ENCODE measurements around the gene POP5.

DNA sequence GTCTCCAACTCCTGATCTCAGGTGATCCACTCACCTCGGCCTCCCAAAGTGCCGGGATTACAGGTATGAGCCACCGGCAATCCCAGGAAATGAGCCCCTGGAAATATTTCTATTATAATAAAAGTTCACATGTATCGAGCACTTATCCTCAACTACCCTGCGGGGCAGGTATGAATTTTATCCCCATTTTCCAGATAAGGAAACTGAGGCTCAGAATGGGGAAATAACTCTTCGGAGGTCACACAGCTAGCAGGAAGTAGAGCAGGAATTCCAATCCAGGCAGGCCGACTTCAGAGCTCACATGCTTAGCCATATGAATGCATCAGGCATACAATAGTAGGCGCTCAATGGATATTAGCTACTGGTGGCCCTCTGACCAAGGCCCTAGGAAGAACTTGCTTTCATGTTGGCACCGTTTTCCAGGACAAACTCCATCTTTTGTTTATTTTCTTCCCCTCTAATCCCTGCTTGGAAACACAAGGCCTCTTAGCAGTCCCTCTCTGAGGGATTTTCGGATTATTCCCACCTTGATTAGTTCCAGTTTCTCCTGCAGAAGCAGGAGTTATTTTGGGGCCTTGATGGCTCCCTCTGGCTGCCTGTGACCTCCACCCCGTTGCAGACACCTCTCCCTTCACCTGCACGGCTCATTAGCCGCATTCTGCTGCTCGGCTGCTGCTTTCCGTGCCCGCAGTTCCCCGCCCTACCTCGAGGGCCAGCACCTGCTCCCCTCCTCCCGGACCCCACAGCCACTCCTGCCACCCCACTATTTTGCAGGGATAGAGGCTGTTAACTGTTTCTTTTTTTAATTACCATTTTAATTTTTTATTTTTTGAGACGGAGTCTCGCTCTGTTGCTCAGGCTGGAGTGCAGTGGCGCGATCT, 18.7 kb upstream of the POP5 start:
- TF ChIP-seq ISL1 (CRISPR knock-in tag; IDR thresholded peaks at IDR 0.05) (no peak), ARNTL (CRISPR knock-in tag; IDR thresholded peaks at IDR 0.05; ENCODE audit: borderline replicate concordance, low read depth) (no peak), BACH2 (CRISPR knock-in tag; IDR thresholded peaks at IDR 0.05; ENCODE audit: borderline replicate concordance) (no peak), TOX (CRISPR knock-in tag; IDR thresholded peaks at IDR 0.05; ENCODE audit: borderline replicate concordance) (no peak), ZFP3 (CRISPR knock-in tag; IDR thresholded peaks at IDR 0.05) (no peak), ZNF70 (CRISPR knock-in tag; IDR thresholded peaks at IDR 0.05) (no peak), SNAI2 (CRISPR knock-in tag; IDR thresholded peaks at IDR 0.05) (no peak), ZFP30 (CRISPR knock-in tag; IDR thresholded peaks at IDR 0.05) (no peak), RARB (CRISPR knock-in tag; IDR thresholded peaks at IDR 0.05) (no peak), ZNF565 (CRISPR knock-in tag; conservative IDR thresholded peaks at IDR 0.05; ENCODE audit: low read depth) (no peak)
- TF ChIP-seq, protein P1, sequence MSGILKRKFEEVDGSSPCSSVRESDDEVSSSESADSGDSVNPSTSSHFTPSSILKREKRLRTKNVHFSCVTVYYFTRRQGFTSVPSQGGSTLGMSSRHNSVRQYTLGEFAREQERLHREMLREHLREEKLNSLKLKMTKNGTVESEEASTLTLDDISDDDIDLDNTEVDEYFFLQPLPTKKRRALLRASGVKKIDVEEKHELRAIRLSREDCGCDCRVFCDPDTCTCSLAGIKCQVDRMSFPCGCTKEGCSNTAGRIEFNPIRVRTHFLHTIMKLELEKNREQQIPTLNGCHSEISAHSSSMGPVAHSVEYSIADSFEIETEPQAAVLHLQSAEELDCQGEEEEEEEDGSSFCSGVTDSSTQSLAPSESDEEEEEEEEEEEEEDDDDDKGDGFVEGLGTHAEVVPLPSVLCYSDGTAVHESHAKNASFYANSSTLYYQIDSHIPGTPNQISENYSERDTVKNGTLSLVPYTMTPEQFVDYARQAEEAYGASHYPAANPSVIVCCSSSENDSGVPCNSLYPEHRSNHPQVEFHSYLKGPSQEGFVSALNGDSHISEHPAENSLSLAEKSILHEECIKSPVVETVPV (CRISPR knock-in tag; IDR thresholded peaks at IDR 0.05): no peak
